Loucy (cell line): ENCODE data around the gene MDM2.

ENCODE experiments used
- CTCF ChIP-seq: fragments of 200-600 bp; sonication (generic); conservative IDR thresholded peaks from 2 replicates; pipeline ENCODE4 v1.5.1; 2014; ENCODE audit warnings: mild to moderate bottlenecking, antibody characterized with exemption, low read length
- EZH2phosphoT487 ChIP-seq: fragments of 200-600 bp; IDR thresholded peaks from 2 replicates; pipeline ENCODE4 v1.6.1; 2018; ENCODE audit warnings: antibody characterized with exemption, mild to moderate bottlenecking, moderate library complexity, borderline replicate concordance

GRCh38 chr12:68893741-68894140, 85.8 kb downstream of the MDM2 start:
- TF ChIP-seq CTCF (no peak), EZH2phosphoT487 (no peak)
